ENCODE results near the gene PALLD. TPM values are rescaled to one million over a fixed set of nuclear protein-coding genes. Genes with fewer than 3 reads are reported as not detected.

PALLD gene
- polyA plus RNA-seq, 3 donors = 6.1 to 11.8 (median 9.9) TPM

DNA sequence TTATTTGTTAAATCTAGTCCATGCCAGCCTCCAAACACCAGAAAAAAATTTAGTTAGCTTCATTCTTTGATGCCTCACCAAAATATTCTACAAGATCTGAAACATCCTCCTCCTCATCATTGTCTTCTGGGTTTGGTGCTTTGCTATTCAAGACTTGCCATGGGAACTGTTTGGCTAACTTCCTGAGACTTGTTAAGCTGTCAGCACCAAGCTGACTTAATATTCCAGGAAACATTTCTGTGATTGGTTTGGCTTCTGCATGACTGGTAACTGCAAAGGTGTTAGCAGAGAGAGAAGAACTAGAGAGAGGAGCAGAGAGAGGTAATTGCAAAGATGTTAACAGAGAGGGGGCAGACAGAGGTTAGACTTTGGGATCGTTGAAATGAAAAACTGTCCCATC is 101.3 kb downstream of the PALLD start:
- Mint-ChIP-seq H3K4me3 (no peak overlapping the region), H3K27ac (no peak overlapping the region), H3K9me3 (no peaks in the 10 kb centered on the region), H3K36me3 (no peaks in the 10 kb centered on the region), H3K4me1 (no peaks in the 10 kb centered on the region), H3K27me3 (ENCODE audit: low read depth in 3 of 3) (peaks cover 0 to 4% (median 2%) of the 10 kb centered on the region in 3 donors)
- no peak overlapping the region for H3K9ac ChIP-seq (ENCODE audit: insufficient read depth, low read length, poor library complexity, severe bottlenecking)
- no peak overlapping the region for H3K4me2 ChIP-seq (replicated peaks; ENCODE audit: extremely low read depth, low read length, poor library complexity, severe bottlenecking)
- TF ChIP-seq, protein P1, sequence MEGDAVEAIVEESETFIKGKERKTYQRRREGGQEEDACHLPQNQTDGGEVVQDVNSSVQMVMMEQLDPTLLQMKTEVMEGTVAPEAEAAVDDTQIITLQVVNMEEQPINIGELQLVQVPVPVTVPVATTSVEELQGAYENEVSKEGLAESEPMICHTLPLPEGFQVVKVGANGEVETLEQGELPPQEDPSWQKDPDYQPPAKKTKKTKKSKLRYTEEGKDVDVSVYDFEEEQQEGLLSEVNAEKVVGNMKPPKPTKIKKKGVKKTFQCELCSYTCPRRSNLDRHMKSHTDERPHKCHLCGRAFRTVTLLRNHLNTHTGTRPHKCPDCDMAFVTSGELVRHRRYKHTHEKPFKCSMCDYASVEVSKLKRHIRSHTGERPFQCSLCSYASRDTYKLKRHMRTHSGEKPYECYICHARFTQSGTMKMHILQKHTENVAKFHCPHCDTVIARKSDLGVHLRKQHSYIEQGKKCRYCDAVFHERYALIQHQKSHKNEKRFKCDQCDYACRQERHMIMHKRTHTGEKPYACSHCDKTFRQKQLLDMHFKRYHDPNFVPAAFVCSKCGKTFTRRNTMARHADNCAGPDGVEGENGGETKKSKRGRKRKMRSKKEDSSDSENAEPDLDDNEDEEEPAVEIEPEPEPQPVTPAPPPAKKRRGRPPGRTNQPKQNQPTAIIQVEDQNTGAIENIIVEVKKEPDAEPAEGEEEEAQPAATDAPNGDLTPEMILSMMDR (IDR thresholded peaks at IDR 0.05) = no peak
- H3K9me3 ChIP-seq (replicated peaks in 1 of 2; ENCODE audit: control insufficient read depth in 1 of 2, insufficient read depth in 1 of 2, low read length in 2 of 2) = no peaks in the 10 kb centered on the region
- WGBS (ENCODE audit: insufficient coverage) = 100% methylated on average over 1 of the region's 1 CpG
- intact Hi-C loops (cut with micrococcal nuclease) = no loop called here
- no peak for DNase-seq
- H4K20me1 ChIP-seq (ENCODE audit: insufficient read depth, low read length) = no peaks in the 10 kb centered on the region
- no peaks in the 10 kb centered on the region for H3K27me3 ChIP-seq (ENCODE audit: control insufficient read depth in 2 of 2, insufficient read depth in 2 of 2, low read length in 2 of 2)
- no peaks in the 10 kb centered on the region for H3K4me1 ChIP-seq (ENCODE audit: control insufficient read depth in 1 of 2, insufficient read depth in 2 of 2, low read length in 2 of 2)
- H2AFZ ChIP-seq (ENCODE audit: insufficient read depth, low read depth, low read length, poor library complexity, severe bottlenecking) = no peak overlapping the region
- H3K79me2 ChIP-seq (ENCODE audit: insufficient read depth, low read length) = no peaks in the 10 kb centered on the region
- no peak overlapping the region for H3K27ac ChIP-seq (ENCODE audit: low read depth in 1 of 2, low read length in 2 of 2)
- no peak overlapping the region for H3K4me3 ChIP-seq (replicated peaks in 1 of 3; ENCODE audit: low read depth in 2 of 3, low read length in 3 of 3)
- no peaks in the 10 kb centered on the region for H3K36me3 ChIP-seq (replicated peaks in 1 of 2; ENCODE audit: control insufficient read depth in 1 of 2, insufficient read depth in 2 of 2, low read length in 2 of 2)

DNA sequence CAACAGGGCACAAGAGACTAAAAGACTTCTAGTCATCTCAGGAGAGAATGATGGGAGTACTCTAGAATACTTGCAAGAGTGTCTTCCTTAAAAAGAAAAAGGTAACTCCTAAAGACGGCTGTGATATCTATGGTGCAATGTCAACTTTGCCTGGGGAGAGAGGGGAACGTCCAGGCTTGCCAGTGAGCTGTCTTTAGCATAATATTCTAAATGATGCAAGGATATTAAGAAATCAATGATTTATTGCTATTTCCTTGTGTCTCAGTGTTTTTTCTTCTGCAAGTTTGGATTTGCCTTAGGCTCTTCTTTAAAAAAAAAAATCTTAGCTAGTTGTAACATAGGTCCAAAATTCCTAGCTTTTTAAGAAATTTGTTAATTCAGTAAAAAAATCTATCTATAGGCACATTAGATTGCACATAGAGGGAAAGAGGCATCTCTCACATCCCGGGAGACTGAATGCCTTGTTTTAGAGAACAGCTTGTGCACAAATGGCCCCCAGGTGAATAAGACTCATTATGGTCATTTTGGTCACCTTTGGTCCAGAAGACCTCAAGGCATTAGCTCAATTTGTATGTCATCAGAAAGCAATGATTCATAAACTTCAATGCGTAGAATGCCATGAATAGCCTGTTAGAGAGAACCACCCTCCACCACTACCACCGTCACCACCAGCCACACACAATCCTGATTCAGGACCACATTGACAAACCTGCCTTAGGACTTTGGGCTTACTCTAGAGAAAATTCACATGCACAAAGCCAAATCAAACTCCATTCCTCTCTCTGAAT is 104.1 kb downstream of the PALLD start:
- Mint-ChIP-seq H3K9me3 (no peaks in the 10 kb centered on the region), H3K36me3 (no peaks in the 10 kb centered on the region), H3K27ac (no peak overlapping the region), H3K4me3 (no peak overlapping the region), H3K4me1 (no peaks in the 10 kb centered on the region), H3K27me3 (ENCODE audit: low read depth in 3 of 3) (peaks cover 0 to 2% (median 2%) of the 10 kb centered on the region in 3 donors)
- Histone ChIP-seq H3K9me3 (replicated peaks in 1 of 2; ENCODE audit: control insufficient read depth in 1 of 2, insufficient read depth in 1 of 2, low read length in 2 of 2) (no peaks in the 10 kb centered on the region), H2AFZ (ENCODE audit: insufficient read depth, low read depth, low read length, poor library complexity, severe bottlenecking) (no peak overlapping the region), H3K4me3 (replicated peaks in 1 of 3; ENCODE audit: low read depth in 2 of 3, low read length in 3 of 3) (no peak overlapping the region), H3K4me2 (replicated peaks; ENCODE audit: extremely low read depth, low read length, poor library complexity, severe bottlenecking) (no peak overlapping the region), H3K9ac (ENCODE audit: insufficient read depth, low read length, poor library complexity, severe bottlenecking) (no peak overlapping the region), H3K79me2 (ENCODE audit: insufficient read depth, low read length) (no peaks in the 10 kb centered on the region), H4K20me1 (ENCODE audit: insufficient read depth, low read length) (no peaks in the 10 kb centered on the region), H3K27ac (ENCODE audit: low read depth in 1 of 2, low read length in 2 of 2) (no peak overlapping the region), H3K36me3 (replicated peaks in 1 of 2; ENCODE audit: control insufficient read depth in 1 of 2, insufficient read depth in 2 of 2, low read length in 2 of 2) (no peaks in the 10 kb centered on the region), H3K4me1 (ENCODE audit: control insufficient read depth in 1 of 2, insufficient read depth in 2 of 2, low read length in 2 of 2) (no peaks in the 10 kb centered on the region), H3K27me3 (ENCODE audit: control insufficient read depth in 2 of 2, insufficient read depth in 2 of 2, low read length in 2 of 2) (no peaks in the 10 kb centered on the region)
- DNase-seq = no peak
- TF ChIP-seq, protein P1 (IDR thresholded peaks at IDR 0.05) = no peak
- intact Hi-C loops (cut with micrococcal nuclease) = no loop called here
- 100% methylated on average over 1 of the region's 5 CpGs for WGBS (ENCODE audit: insufficient coverage)

Data from CD14-positive monocyte (primary cell).